ENCODE data around the gene NOG.

- no peak for TF ChIP-seq CTCF (IDR thresholded peaks at IDR 0.05)
- no peak for TF ChIP-seq POLR2A (IDR thresholded peaks at IDR 0.05)
These were observed 10.2 kb downstream of the NOG start for GRCh38 chr17:56603486-56604238.

All from prostate gland (tissue), 2 donors.